SK-N-SH treated with all-trans-retinoic acid at 6 μM for 48 hours (cell line): ENCODE data around the gene TADA2A.

ENCODE experiments used
- RARB ChIP-seq: fragments of 250-450 bp; sonication (Bioruptor Pico); IDR thresholded peaks from 2 replicates; pipeline ENCODE4 v1.8.0; 2021; ENCODE audit warnings: mild to moderate bottlenecking, moderate library complexity
- ZC3H10 ChIP-seq: fragments of 250-450 bp; sonication (Bioruptor Pico); IDR thresholded peaks from 2 replicates; pipeline ENCODE4 v1.5.1; 2021; ENCODE audit warnings: mild to moderate bottlenecking, moderate library complexity
- TF ChIP-seq, protein P1 (sequence below): fragments of 250-450 bp; sonication (Bioruptor Pico); IDR thresholded peaks from 2 replicates; pipeline ENCODE4 v1.8.0; 2021; ENCODE audit warnings: low read depth, mild to moderate bottlenecking, moderate library complexity, borderline replicate concordance

DNA sequence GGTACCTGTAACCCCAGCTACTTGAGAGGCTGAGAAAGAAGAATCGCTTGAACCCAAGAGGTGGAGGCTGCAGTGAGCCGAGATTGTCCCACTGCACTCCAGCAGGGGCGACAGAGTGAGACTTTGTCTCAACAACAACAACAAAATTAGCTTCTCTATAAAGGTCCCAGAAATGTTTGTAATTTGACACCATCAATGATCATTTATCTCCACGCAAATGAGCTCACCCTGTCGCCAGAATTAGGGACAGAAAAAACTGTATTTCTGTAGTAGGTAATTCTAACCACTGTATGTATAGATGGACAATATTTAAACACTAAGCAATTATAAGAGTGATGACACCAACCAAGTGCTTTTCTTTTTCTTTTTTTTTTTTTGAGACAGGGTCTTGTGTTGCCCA lies 20.2 kb upstream of the TADA2A start:
- TF ChIP-seq RARB (CRISPR knock-in tag): no peak
- TF ChIP-seq, protein P1, sequence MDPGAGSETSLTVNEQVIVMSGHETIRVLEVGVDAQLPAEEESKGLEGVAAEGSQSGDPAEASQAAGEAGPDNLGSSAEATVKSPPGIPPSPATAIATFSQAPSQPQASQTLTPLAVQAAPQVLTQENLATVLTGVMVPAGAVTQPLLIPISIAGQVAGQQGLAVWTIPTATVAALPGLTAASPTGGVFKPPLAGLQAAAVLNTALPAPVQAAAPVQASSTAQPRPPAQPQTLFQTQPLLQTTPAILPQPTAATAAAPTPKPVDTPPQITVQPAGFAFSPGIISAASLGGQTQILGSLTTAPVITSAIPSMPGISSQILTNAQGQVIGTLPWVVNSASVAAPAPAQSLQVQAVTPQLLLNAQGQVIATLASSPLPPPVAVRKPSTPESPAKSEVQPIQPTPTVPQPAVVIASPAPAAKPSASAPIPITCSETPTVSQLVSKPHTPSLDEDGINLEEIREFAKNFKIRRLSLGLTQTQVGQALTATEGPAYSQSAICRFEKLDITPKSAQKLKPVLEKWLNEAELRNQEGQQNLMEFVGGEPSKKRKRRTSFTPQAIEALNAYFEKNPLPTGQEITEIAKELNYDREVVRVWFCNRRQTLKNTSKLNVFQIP (CRISPR knock-in tag): no peak
- TF ChIP-seq ZC3H10 (CRISPR knock-in tag): no peak
